ENCODE data around the gene FGD6. TPM values are rescaled to one million over a fixed set of nuclear protein-coding genes. Genes with fewer than 3 reads are reported as not detected.
A peak's percentile ranks its signal among the peaks of the same experiment; 100 is the strongest.

The FGD6 gene
- total RNA-seq, 3 donors from 2014 or later: 20.5 to 52.1 (median 24.2) TPM

GRCh38 chr12:95129115-95129514 lies 88.2 kb downstream of the FGD6 start:
- Histone ChIP-seq H3K36me3 (ENCODE audit: low read depth) (no peaks in the 10 kb centered on the region), H3K9me3 (no peaks in the 10 kb centered on the region), H3K4me3 (no peak overlapping the region), H3K4me1 (ENCODE audit: low read depth) (no peaks in the 10 kb centered on the region)
- intact Hi-C loops (cut with DNase I, micrococcal nuclease): no loop called here
- TF ChIP-seq CTCF (IDR thresholded peaks at IDR 0.05): no peak
- no peak for ATAC-seq
- no peak for DNase-seq

GRCh38 chr12:95126736-95127135 lies 90.5 kb downstream of the FGD6 start:
- Histone ChIP-seq H3K9me3 (no peaks in the 10 kb centered on the region), H3K36me3 (ENCODE audit: low read depth) (no peaks in the 10 kb centered on the region), H3K4me3 (no peak overlapping the region), H3K4me1 (ENCODE audit: low read depth) (no peaks in the 10 kb centered on the region)
- no peak for DNase-seq
- intact Hi-C loops (cut with DNase I, micrococcal nuclease): no loop called here
- ATAC-seq: no peak
- TF ChIP-seq CTCF (IDR thresholded peaks at IDR 0.05): no peak

- Histone ChIP-seq H3K36me3 (ENCODE audit: low read depth) (no peaks in the 10 kb centered on the region), H3K9me3 (no peaks in the 10 kb centered on the region), H3K4me1 (ENCODE audit: low read depth) (no peaks in the 10 kb centered on the region), H3K4me3 (no peak overlapping the region)
- intact Hi-C loops (cut with DNase I, micrococcal nuclease): no loop called here
- DNase-seq (no peak), ATAC-seq (no peak)
- TF ChIP-seq CTCF (IDR thresholded peaks at IDR 0.05): no peak
Measured at GRCh38 chr12:95126076-95126475, 91.2 kb downstream of the FGD6 start.

- Histone ChIP-seq H3K9me3 (no peaks in the 10 kb centered on the region), H3K4me3 (no peak overlapping the region), H3K4me1 (ENCODE audit: low read depth) (no peaks in the 10 kb centered on the region), H3K36me3 (ENCODE audit: low read depth) (no peaks in the 10 kb centered on the region)
- peak; percentile 88 for ATAC-seq
- no peak for TF ChIP-seq CTCF (IDR thresholded peaks at IDR 0.05)
- peak in 1 of 3 donors; percentile 33 for DNase-seq
- intact Hi-C loops (cut with DNase I, micrococcal nuclease): no loop called here
Measured at GRCh38 chr12:95124106-95124505, 93.2 kb downstream of the FGD6 start.

GRCh38 chr12:95118788-95119179 lies 98.5 kb downstream of the FGD6 start:
- no peak for TF ChIP-seq CTCF (IDR thresholded peaks at IDR 0.05)
- no peak overlapping the region for H3K4me3 ChIP-seq
- H3K36me3 ChIP-seq (ENCODE audit: low read depth): no peaks in the 10 kb centered on the region
- DNase-seq: no peak
- no peaks in the 10 kb centered on the region for H3K9me3 ChIP-seq
- H3K4me1 ChIP-seq (ENCODE audit: low read depth): no peaks in the 10 kb centered on the region
- ATAC-seq: no peak
- intact Hi-C loops (cut with DNase I, micrococcal nuclease): loop anchor here (5.0 kb wide), 2 partner anchors 219 to 414 kb away; no protein-coding TSS in a partner anchor

Measured in mucosa of descending colon (tissue), 3 donors.